ENCODE data around the gene CELA2A. TPM values are rescaled to one million over a fixed set of nuclear protein-coding genes. Genes with fewer than 3 reads are reported as not detected.

CELA2A gene
- polyA plus RNA-seq, 2 of the 4 experiments (the other 2 are of a cell fraction): not detected

GRCh38 chr1:15411593-15412137, 44.9 kb upstream of the CELA2A start:
- no peak for FAIRE-seq

GRCh38 chr1:15412175-15412800, 44.2 kb upstream of the CELA2A start:
- CTCF ChIA-PET: interaction anchor here (0.6 to 2.6 kb wide), 6 partner anchors 11 to 142 kb away, joined by 3 to 22 read pairs (median 10); no protein-coding TSS in a partner anchor
- no peak for FAIRE-seq
- H3K4me3 ChIP-seq: peak overlapping the region; percentile 97

More at GRCh38 chr1:15411593-15412137, 44.9 kb upstream of the CELA2A start:
- peak overlapping the region; percentile 97 for H3K4me3 ChIP-seq
- ATAC-seq (peak in 1 of 2 experiments; percentile 7; a peak in 3 of 6 replicates), DNase-seq (ENCODE audit: low read depth in 1 of 2, low spot score in 1 of 2) (no peak)
- WGBS (ENCODE audit: missing lambda C conversion rate): 34% methylated on average over 6 of the region's 12 CpGs
- H3K9me3 ChIP-seq: no peaks in the 10 kb centered on the region
- peak overlapping the region; percentile 99 for H3K4me2 ChIP-seq
- POLR2A ChIA-PET: interaction anchor here (0.5 kb wide), 1 partner anchor 26 kb away, joined by 3 read pairs; no protein-coding TSS in a partner anchor
- H3K27ac ChIP-seq: peak overlapping the region; percentile 95 to 97
- peaks cover 75% of the 10 kb centered on the region for H3K4me1 ChIP-seq
- TF ChIP-seq POLR2A (IDR thresholded peaks at IDR 0.05; ENCODE audit: low read length): no peak
- CTCF ChIA-PET: interaction anchor here (1.0 to 2.6 kb wide), 5 partner anchors 12 to 88 kb away, joined by 3 to 22 read pairs (median 14); no protein-coding TSS in a partner anchor

GRCh38 chr1:15412843-15413242, 43.7 kb upstream of the CELA2A start:
- POLR2A ChIA-PET: no interaction called here
- peak overlapping the region; percentile 95 to 97 for H3K27ac ChIP-seq
- 85% methylated on average over 3 of the region's 11 CpGs for WGBS (ENCODE audit: missing lambda C conversion rate)

More at GRCh38 chr1:15412175-15412800, 44.2 kb upstream of the CELA2A start:
- ATAC-seq: peak in 1 of 2 experiments; percentile 20; a peak in 3 of 6 replicates
- no peak for DNase-seq (ENCODE audit: low read depth in 1 of 2, low spot score in 1 of 2)
- Histone ChIP-seq H3K4me2 (peak overlapping the region; percentile 99), H3K4me1 (peaks cover 75% of the 10 kb centered on the region), H3K9me3 (no peaks in the 10 kb centered on the region), H3K27ac (peak overlapping the region; percentile 95 to 97)
- no peak for TF ChIP-seq HOXB5 (CRISPR knock-in tag; IDR thresholded peaks at IDR 0.05)
- 0 out of 2 replicates have a peak, but pooled peaks have one; percentile 17 for TF ChIP-seq MAX (IDR thresholded peaks at IDR 0.05)
- TF ChIP-seq FOSL2 (IDR thresholded peaks at IDR 0.05): no peak
- no peak for TF ChIP-seq FOSL2 (CRISPR knock-in tag; IDR thresholded peaks at IDR 0.05)
- no peak for TF ChIP-seq PHF8 (IDR thresholded peaks at IDR 0.05; ENCODE audit: borderline replicate concordance, low read depth)
- TF ChIP-seq RAD21 (conservative IDR thresholded peaks at IDR 0.05 in 1 of 2, IDR thresholded peaks at IDR 0.05 in 1 of 2): no peak; a peak in 1 of 5 replicates
- 0 out of 2 replicates have a peak, but pooled peaks have one; percentile 30 for TF ChIP-seq GATA3 (IDR thresholded peaks at IDR 0.05; ENCODE audit: borderline replicate concordance)
- no peak for TF ChIP-seq NR3C1 (IDR thresholded peaks at IDR 0.05)
- TF ChIP-seq BCL3 (IDR thresholded peaks at IDR 0.05): no peak
- TF ChIP-seq EHF (CRISPR knock-in tag; IDR thresholded peaks at IDR 0.05): no peak
- TF ChIP-seq TFCP2L1 (CRISPR knock-in tag; IDR thresholded peaks at IDR 0.05): no peak
- no peak for TF ChIP-seq ATOH8 (CRISPR knock-in tag; IDR thresholded peaks at IDR 0.05; ENCODE audit: low read depth)
- no peak for TF ChIP-seq SREBF2 (IDR thresholded peaks at IDR 0.05)
- no peak for TF ChIP-seq HDAC2 (IDR thresholded peaks at IDR 0.05)
- POLR2A ChIA-PET: interaction anchor here (0.5 kb wide), 1 partner anchor 25 kb away, joined by 3 read pairs; no protein-coding TSS in a partner anchor
- 24% methylated on average over 15 of the region's 16 CpGs for WGBS (ENCODE audit: missing lambda C conversion rate)

More at GRCh38 chr1:15412843-15413242, 43.7 kb upstream of the CELA2A start:
- H3K4me3 ChIP-seq: peak overlapping the region; percentile 97
- CTCF ChIA-PET: interaction anchor here (0.6 to 2.6 kb wide), 6 partner anchors 11 to 142 kb away, joined by 3 to 22 read pairs (median 10); no protein-coding TSS in a partner anchor
- no peaks in the 10 kb centered on the region for H3K9me3 ChIP-seq
- ATAC-seq (no peak), DNase-seq (ENCODE audit: low read depth in 1 of 2, low spot score in 1 of 2) (no peak), FAIRE-seq (no peak)
- peaks cover 75% of the 10 kb centered on the region for H3K4me1 ChIP-seq
- TF ChIP-seq CHD4 (IDR thresholded peaks at IDR 0.05; ENCODE audit: borderline replicate concordance): no peak
- H3K4me2 ChIP-seq: peak overlapping the region; percentile 99

All from A549 (cell line).